T-helper 1 cell (primary cell): Measurements from ENCODE around the gene CTNNA2.

Experiments used
- DNase-seq, 5 donors: peaks; one replicate each; pipeline ENCODE4 v3.0.0-alpha.2; 2012 to 2020

CTNNA2 gene

DNA sequence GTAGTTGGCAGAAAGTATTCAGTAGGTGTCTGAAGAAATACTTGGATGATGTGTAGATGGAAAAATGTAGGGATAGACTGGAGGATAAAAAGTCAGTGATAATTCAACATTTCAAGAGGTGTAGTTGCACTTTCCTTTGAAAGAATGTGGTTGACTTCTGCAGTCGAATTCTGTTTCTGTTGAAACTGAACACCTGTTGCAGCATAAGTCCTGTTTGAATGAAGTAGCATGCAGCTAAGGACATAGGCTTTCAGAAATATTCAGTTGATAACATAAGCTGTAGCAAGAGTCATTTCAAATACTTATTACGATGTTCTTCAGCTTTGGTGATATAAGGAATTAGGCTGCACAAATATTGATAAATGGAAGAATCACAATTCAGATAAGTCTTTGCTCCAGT is 1129.6 kb downstream of the CTNNA2 start:
- DNase-seq = no peak

DNA sequence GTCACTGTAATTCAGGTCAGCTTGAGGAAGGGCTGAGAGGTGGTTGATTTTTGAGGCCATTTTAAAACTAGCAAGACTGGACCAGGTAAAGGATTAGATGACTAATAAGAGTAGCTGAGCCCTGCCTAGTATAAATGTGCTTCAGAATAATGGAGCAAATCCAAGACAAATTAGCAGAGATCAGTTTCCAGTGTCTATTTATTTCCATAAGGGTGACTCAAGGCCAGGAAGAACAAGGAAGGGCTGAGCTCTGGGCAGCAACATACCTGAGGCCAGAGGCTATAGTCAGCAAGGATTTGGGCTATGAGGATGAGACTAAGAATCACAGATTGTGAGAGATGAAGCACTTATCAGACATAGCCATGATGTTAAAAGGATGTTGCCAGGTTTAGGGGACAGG is 1130.7 kb downstream of the CTNNA2 start:
- DNase-seq = no peak

GRCh38 chr2:80651435-80651834 is 1138.6 kb downstream of the CTNNA2 start:
- DNase-seq = no peak

GRCh38 chr2:80655265-80655664 is 1142.4 kb downstream of the CTNNA2 start:
- no peak for DNase-seq

DNA sequence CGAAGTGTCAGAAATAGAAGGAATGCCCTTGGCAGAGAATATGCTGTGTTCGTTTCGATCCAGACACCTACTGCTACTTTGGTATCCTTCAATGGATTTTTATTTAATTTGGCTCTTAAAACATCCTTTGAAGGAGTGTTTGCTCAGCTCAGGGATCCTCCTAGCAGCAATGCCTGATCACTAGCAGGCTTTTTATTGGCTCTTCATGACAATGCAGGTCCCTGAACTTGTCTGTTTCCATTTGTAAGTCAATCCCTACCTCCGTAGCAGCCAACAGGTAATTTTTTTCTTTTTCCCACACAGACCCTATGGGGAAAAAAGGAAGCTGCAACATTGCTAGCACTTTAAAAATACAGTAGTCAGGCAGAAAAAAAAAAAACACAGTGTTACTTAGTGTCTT is 1157.9 kb downstream of the CTNNA2 start:
- DNase-seq = no peak

- no peak for DNase-seq
Measured at GRCh38 chr2:80687524-80687923, 1174.7 kb downstream of the CTNNA2 start.

- DNase-seq = no peak
Measured at GRCh38 chr2:80689106-80689505, 1176.3 kb downstream of the CTNNA2 start.
